Measurements from ENCODE around the gene RAPGEF2.

- TF ChIP-seq CTCF (IDR thresholded peaks at IDR 0.05; ENCODE audit: insufficient read depth, low read length, poor library complexity, severe bottlenecking) (no peak), EZH2phosphoT487 (conservative IDR thresholded peaks at IDR 0.05; ENCODE audit: low read length) (no peak)
Observed at GRCh38 chr4:159144112-159144694, 41.3 kb downstream of the RAPGEF2 start.
